H1 (cell line): ENCODE results near the gene PRKAR1B. TPM values are rescaled to one million over a fixed set of nuclear protein-coding genes. Genes with fewer than 3 reads are reported as not detected.

ENCODE experiments used
- CTCF ChIA-PET: fragments of 300-600 bp; sonication (Branson Sonifier 250); formaldehyde crosslinking; loops from one replicate; lab custom pipeline; 2021; ENCODE audit not compliant: partially characterized antibody; lab: Charles Lee
- POLR2A ChIA-PET: fragments of 300-600 bp; sonication (Branson Sonifier 250); formaldehyde crosslinking; loops from one replicate; lab custom pipeline; 2021; ENCODE audit warnings: inconsistent platforms; ENCODE audit not compliant: partially characterized antibody; lab: Charles Lee
- DNase-seq, 2 experiments: peaks; one replicate each; pipeline versions ENCODE4 v3.0.0 to v3.0.0-alpha.2; 2010 to 2022; ENCODE audit warnings: low spot score in 2 of 2, low read depth in 1 of 2, mixed read lengths in 1 of 2
- FAIRE-seq: peaks from 2 replicates; lab custom pipeline; 2011; peaks lifted over from hg19 to GRCh38; lab: Jason Lieb, UNC
- H2AFZ ChIP-seq: 2 replicates; pipeline ENCODE4 v1.8.1; 2012; ENCODE audit warnings: low read length, inconsistent platforms
- H2AK5ac ChIP-seq: 2 replicates; pipeline ENCODE4 v1.6.1; 2013; ENCODE audit warnings: low read depth, low read length
- H2BK120ac ChIP-seq: replicated peaks from 2 replicates; pipeline ENCODE3; 2013; ENCODE audit warnings: low read depth, low read length, inconsistent platforms
- H2BK12ac ChIP-seq: 2 replicates; pipeline ENCODE4 v1.6.1; 2013; ENCODE audit warnings: low read depth, low read length
- H2BK15ac ChIP-seq: 2 replicates; pipeline ENCODE4 v1.6.1; 2013; ENCODE audit warnings: low read length
- H2BK20ac ChIP-seq: 2 replicates; pipeline ENCODE4 v1.6.1; 2013; ENCODE audit warnings: low read length
- H2BK5ac ChIP-seq: 2 replicates; pipeline ENCODE4 v1.6.1; 2013; ENCODE audit warnings: low read depth, low read length
- H3K14ac ChIP-seq: 2 replicates; pipeline ENCODE4 v1.6.1; 2013; ENCODE audit warnings: inconsistent platforms; ENCODE audit not compliant: insufficient read length
- H3K18ac ChIP-seq: 2 replicates; pipeline ENCODE4 v1.6.1; 2013; ENCODE audit warnings: low read length; ENCODE audit errors: extremely low read depth
- H3K23ac ChIP-seq: 2 replicates; pipeline ENCODE4 v1.6.1; 2013; ENCODE audit warnings: inconsistent platforms; ENCODE audit not compliant: insufficient read length
- H3K23me2 ChIP-seq: 2 replicates; pipeline ENCODE4 v1.6.1; 2013; ENCODE audit warnings: low read depth, low read length
- H3K27ac ChIP-seq: 2 replicates; pipeline ENCODE4 v1.6.1; 2011; ENCODE audit warnings: low read depth, low read length, inconsistent platforms
- H3K27me3 ChIP-seq, 4 experiments: replicated peaks in 1 of 4; 1 replicate in 1 of 4; 2 replicates in 3 of 4; pipeline versions ENCODE4 v1.6.1 to v1.8.1; 2011 to 2013; ENCODE audit warnings: low read length in 3 of 4, mild to moderate bottlenecking in 3 of 4, inconsistent platforms in 2 of 4, mixed read lengths in 2 of 4, moderate library complexity in 1 of 4; ENCODE audit not compliant: control insufficient read depth in 3 of 4, insufficient read depth in 3 of 4; ENCODE audit errors: extremely low read depth in 1 of 4
- H3K36me3 ChIP-seq, 4 experiments: 2 replicates each; pipeline versions ENCODE4 v1.6.1 to v1.8.1; 2011 to 2013; ENCODE audit warnings: mild to moderate bottlenecking in 4 of 4, low read length in 3 of 4, moderate library complexity in 2 of 4, control low read depth in 1 of 4, inconsistent platforms in 1 of 4; ENCODE audit not compliant: insufficient read depth in 4 of 4, control insufficient read depth in 2 of 4
- H3K4ac ChIP-seq: replicated peaks from 2 replicates; pipeline ENCODE3; 2013; ENCODE audit warnings: low read length, low read depth, mixed read lengths, inconsistent platforms; ENCODE audit not compliant: insufficient read length
- H3K4me1 ChIP-seq, 4 experiments: replicated peaks in 1 of 4; 1 replicate in 1 of 4; 2 replicates in 3 of 4; pipeline versions ENCODE4 v1.6.1 to v1.8.1; 2011 to 2013; ENCODE audit warnings: low read length in 3 of 4, inconsistent platforms in 2 of 4, mixed read lengths in 1 of 4; ENCODE audit not compliant: insufficient read depth in 4 of 4, control insufficient read depth in 3 of 4
- H3K4me2 ChIP-seq, 2 experiments: 2 replicates each; pipeline versions ENCODE4 v1.6.1 to v1.8.1; 2011 to 2013; ENCODE audit warnings: low read depth in 2 of 2, low read length in 2 of 2, control low read depth in 1 of 2, inconsistent platforms in 1 of 2, mild to moderate bottlenecking in 1 of 2; ENCODE audit not compliant: insufficient read depth in 1 of 2
- H3K4me3 ChIP-seq, 4 experiments: fragments of 200-600, 300-600 bp in 1 of 4; sonication (generic), shearing (Covaris generic), sonication (Bioruptor Twin) in 1 of 4; 2 replicates each; pipeline versions ENCODE4 v1.5.1 to v1.8.1; 2011 to 2016; ENCODE audit warnings: low read length in 4 of 4, low read depth in 3 of 4, control low read depth in 2 of 4, inconsistent platforms in 2 of 4, mild to moderate bottlenecking in 2 of 4, mixed read lengths in 1 of 4, moderate library complexity in 1 of 4; ENCODE audit not compliant: insufficient read depth in 2 of 4; ENCODE audit errors: extremely low read depth in 1 of 4
- H3K56ac ChIP-seq: replicated peaks from 2 replicates; pipeline ENCODE3; 2013; ENCODE audit warnings: low read depth, mild to moderate bottlenecking, mixed read lengths, low read length, inconsistent platforms; ENCODE audit not compliant: insufficient read length
- H3K79me1 ChIP-seq: 2 replicates; pipeline ENCODE4 v1.6.1; 2013; ENCODE audit warnings: low read depth, low read length, control low read depth
- H3K79me2 ChIP-seq, 2 experiments: 2 replicates each; pipeline versions ENCODE4 v1.6.1 to v1.8.1; 2012 to 2013; ENCODE audit warnings: low read length in 2 of 2, mild to moderate bottlenecking in 2 of 2, inconsistent platforms in 1 of 2; ENCODE audit not compliant: insufficient read depth in 2 of 2, control insufficient read depth in 1 of 2
- H3K9ac ChIP-seq, 4 experiments: replicated peaks in 1 of 4; 1 replicate in 1 of 4; 2 replicates in 3 of 4; pipeline versions ENCODE4 v1.6.1 to v1.8.1; 2011 to 2013; ENCODE audit warnings: low read depth in 3 of 4, low read length in 3 of 4, control low read depth in 2 of 4, mild to moderate bottlenecking in 2 of 4, moderate library complexity in 2 of 4, inconsistent platforms in 1 of 4; ENCODE audit errors: extremely low read depth in 1 of 4
- H3K9me3 ChIP-seq, 2 experiments: 2 replicates each; pipeline versions ENCODE4 v1.6.1 to v1.8.1; 2012 to 2013; ENCODE audit warnings: mild to moderate bottlenecking in 2 of 2, moderate library complexity in 2 of 2, control low read depth in 1 of 2, inconsistent platforms in 1 of 2, low read depth in 1 of 2, low read length in 1 of 2, mixed read lengths in 1 of 2; ENCODE audit not compliant: insufficient read depth in 2 of 2
- H4K20me1 ChIP-seq, 2 experiments: replicated peaks in 1 of 2; 2 replicates each; pipeline versions ENCODE3 to v1.8.1; 2011 to 2013; ENCODE audit warnings: inconsistent platforms in 2 of 2, low read length in 2 of 2, mild to moderate bottlenecking in 1 of 2; ENCODE audit not compliant: insufficient read depth in 2 of 2, control insufficient read depth in 1 of 2
- H4K5ac ChIP-seq: 2 replicates; pipeline ENCODE4 v1.6.1; 2013; ENCODE audit warnings: low read length, low read depth, mixed read lengths, inconsistent platforms; ENCODE audit not compliant: insufficient read length
- H4K8ac ChIP-seq: 2 replicates; pipeline ENCODE4 v1.8.0; 2013; ENCODE audit warnings: mild to moderate bottlenecking, moderate library complexity, low read length, inconsistent platforms; ENCODE audit not compliant: insufficient read depth; ENCODE audit errors: extremely low read depth
- H4K91ac ChIP-seq: replicated peaks from 2 replicates; pipeline ENCODE3; 2013; ENCODE audit warnings: low read length, mixed read lengths, inconsistent platforms; ENCODE audit not compliant: insufficient read length
- ASH2L ChIP-seq: fragments of 200-600, 300-600 bp; sonication (generic); IDR thresholded peaks from one replicate; pipeline ENCODE4 v1.7.1; 2017; ENCODE audit warnings: low read length
- HDAC6 ChIP-seq: IDR thresholded peaks from one replicate; pipeline ENCODE4 v1.7.1; 2012; ENCODE audit warnings: low read depth, mild to moderate bottlenecking, inconsistent platforms, low read length, moderate library complexity
- JUND ChIP-seq: IDR thresholded peaks from 2 replicates; pipeline ENCODE4 v1.6.1; 2011; ENCODE audit warnings: mild to moderate bottlenecking, improper control_type of control experiment, low read length
- RFX5 ChIP-seq: IDR thresholded peaks from 2 replicates; pipeline ENCODE4 v1.6.1; 2011; ENCODE audit warnings: low read depth, low read length, improper control_type of control experiment, borderline replicate concordance
- RNF2 ChIP-seq: fragments of 200-900, 300-1000 bp; sonication (generic); IDR thresholded peaks from 2 replicates; pipeline ENCODE4 v1.7.1; 2016; ENCODE audit warnings: borderline replicate concordance, low read depth, mild to moderate bottlenecking, antibody characterized with exemption, low read length; ENCODE audit not compliant: poor library complexity, severe bottlenecking; ENCODE audit errors: missing control alignments
- SIRT6 ChIP-seq: IDR thresholded peaks from one replicate; pipeline ENCODE4 v1.7.1; 2012; ENCODE audit warnings: low read length, inconsistent platforms
- SIX5 ChIP-seq: IDR thresholded peaks from 2 replicates; pipeline ENCODE4 v1.6.1; 2011; ENCODE audit warnings: mild to moderate bottlenecking, low read depth, low read length
- SP1 ChIP-seq: IDR thresholded peaks from 2 replicates; pipeline ENCODE4 v1.6.1; 2011; ENCODE audit warnings: low read depth, low read length
- TBP ChIP-seq: IDR thresholded peaks from 2 replicates; pipeline ENCODE4 v1.6.1; 2011; ENCODE audit warnings: low read depth, low read length, improper control_type of control experiment
- WGBS, 2 experiments: shearing (Covaris generic) in 1 of 2; methylation state at CpG; one replicate each; pipeline versions ENCODE4 v1.1.6 to v1.1.7; 2013 to 2015; ENCODE audit warnings: low lambda C conversion rate in 2 of 2, mixed read lengths in 2 of 2, inconsistent platforms in 1 of 2, low coverage in 1 of 2, missing lambda C conversion rate in 1 of 2; ENCODE audit not compliant: insufficient replicate concordance in 2 of 2, insufficient coverage in 1 of 2, insufficient read length in 1 of 2; ENCODE audit errors: extremely low coverage in 1 of 2, missing lambda C conversion rate in 1 of 2; 5-methylcytosine and 5-hydroxymethylcytosine counted together
- polyA plus RNA-seq, 7 experiments: library from polyadenylated mRNA; depleted of rRNA in 3 of 7; stranded (reverse) in 5 of 7; unstranded in 2 of 7; fragments of >200 nt in 5 of 7; fragments of 200-250 nt in 2 of 7; gene quantifications; 1 replicate in 5 of 7; 2 replicates in 1 of 7; 4 replicates in 1 of 7; pipeline versions ENCODE4 v1.2.1 to v1.2.3, GENCODE V29; 2011 to 2013; ENCODE audit warnings: missing spikeins in 2 of 7, mixed read lengths in 2 of 7
- total RNA-seq: library from RNA; stranded (reverse); fragmentation: NEBNext Ultra II Directional; extraction: Animal tissue kit (Norgen Biotek cat#: 25700); gene quantifications from 2 replicates; pipeline ENCODE4 v1.2.1, GENCODE V29; 2021
- TF ChIP-seq, protein P1 (sequence below), 3 experiments: IDR thresholded peaks; 1 replicate in 2 of 3; 2 replicates in 1 of 3; pipeline versions ENCODE4 v1.5.1 to v1.6.1; 2011; ENCODE audit warnings: low read length in 3 of 3, mild to moderate bottlenecking in 3 of 3, inconsistent platforms in 2 of 3, low read depth in 1 of 3, moderate library complexity in 1 of 3; ENCODE audit not compliant: insufficient read depth in 1 of 3; ENCODE audit errors: control extremely low read depth in 1 of 3

The PRKAR1B gene
- total and polyA plus RNA-seq, 2 of the 8 experiments (the other 6 are each of a cell fraction or from before 2014, with no cell fraction given) = 12.3 to 55.7 TPM

DNA sequence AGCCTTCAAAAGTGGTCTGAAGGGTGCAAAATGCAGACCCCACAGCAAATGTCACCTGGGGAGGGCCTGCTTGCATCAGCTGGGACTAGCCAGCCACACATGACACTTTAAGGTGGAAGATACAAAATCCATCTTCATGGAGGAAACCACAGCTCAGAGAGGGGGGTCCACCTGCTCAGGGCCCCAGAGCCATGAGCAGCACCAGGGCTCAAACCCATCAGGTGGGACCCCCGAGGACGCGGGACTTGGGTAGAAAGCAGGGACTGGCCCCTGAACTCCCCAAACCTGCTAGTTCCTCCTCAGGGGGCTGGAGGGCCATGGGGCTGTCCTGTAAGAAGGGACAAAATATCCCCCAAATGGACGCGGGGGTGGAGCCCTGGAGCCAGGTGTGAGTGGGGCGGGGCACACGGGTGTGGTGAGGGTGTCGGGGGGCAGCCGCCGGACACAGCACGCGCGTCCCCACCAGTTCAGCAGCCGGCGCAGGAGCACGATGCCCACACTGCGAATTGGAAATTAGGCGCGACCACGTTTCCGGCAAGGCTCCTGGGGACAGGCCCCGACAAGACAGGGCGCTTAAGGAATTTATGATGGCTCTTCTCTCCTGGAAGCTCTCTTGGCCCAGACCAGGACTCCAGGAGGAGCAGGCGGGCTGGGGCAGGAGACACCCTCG, 215.5 kb downstream of the PRKAR1B start:
- H3K27ac ChIP-seq = 0 out of 2 replicates have a peak overlapping the region, but pooled peaks have one; percentile 15
- H2BK120ac ChIP-seq = no peak overlapping the region
- H3K23ac ChIP-seq = no peak overlapping the region
- H3K4ac ChIP-seq = no peak overlapping the region
- peaks cover 0 to 44% of the 10 kb centered on the region in 2 experiments; a peak in 3 of 4 replicates for H3K79me2 ChIP-seq
- DNase-seq (no peak), FAIRE-seq (no peak)
- H3K4me2 ChIP-seq = no peak overlapping the region
- no peak overlapping the region for H3K9ac ChIP-seq
- no peaks in the 10 kb centered on the region; the same call in none of the 2 replicates for H3K79me1 ChIP-seq
- H3K27me3 ChIP-seq = no peaks in the 10 kb centered on the region
- H3K4me3 ChIP-seq = no peak overlapping the region
- H2BK20ac ChIP-seq = no peak overlapping the region
- peak overlapping the region; percentile 28; the same call in 1 of the 2 replicates for H4K8ac ChIP-seq
- H3K36me3 ChIP-seq = peaks cover 0 to 17% (median 6%) of the 10 kb centered on the region in 4 experiments; a peak in 6 of 8 replicates
- H2BK15ac ChIP-seq = no peak overlapping the region
- H3K4me1 ChIP-seq = peaks cover 6 to 35% (median 15%) of the 10 kb centered on the region in 4 experiments
- POLR2A ChIA-PET = interaction anchor here (1.4 kb wide), 1 partner anchor 76 kb away, joined by 3 read pairs; no protein-coding TSS in a partner anchor
- H2BK12ac ChIP-seq = no peak overlapping the region
- H3K14ac ChIP-seq = no peak overlapping the region
- no peaks in the 10 kb centered on the region for H3K9me3 ChIP-seq
- no peak overlapping the region for H2AK5ac ChIP-seq
- peaks cover 7 to 14% of the 10 kb centered on the region in 2 experiments for H4K20me1 ChIP-seq
- no peak overlapping the region for H4K5ac ChIP-seq
- WGBS, 2 experiments = 94% methylated on average over 8 of the region's 25 CpGs; no CpG with 5 or more reads in 1 of the 2 experiments
- CTCF ChIA-PET = no interaction called here
- H2BK5ac ChIP-seq = 0 out of 2 replicates have a peak overlapping the region, but pooled peaks have one; percentile 60
- H3K56ac ChIP-seq = no peak overlapping the region
- H4K91ac ChIP-seq = peak overlapping the region; percentile 79
- H3K18ac ChIP-seq = no peak overlapping the region
- H3K23me2 ChIP-seq = no peaks in the 10 kb centered on the region; the same call in 1 of the 2 replicates
- H2AFZ ChIP-seq = no peak overlapping the region
- TF ChIP-seq TBP (no peak), SIRT6 (no peak), SP1 (no peak), HDAC6 (no peak), SIX5 (no peak), RFX5 (no peak), ASH2L (no peak), RNF2 (no peak), JUND (no peak)
- TF ChIP-seq, protein P1, sequence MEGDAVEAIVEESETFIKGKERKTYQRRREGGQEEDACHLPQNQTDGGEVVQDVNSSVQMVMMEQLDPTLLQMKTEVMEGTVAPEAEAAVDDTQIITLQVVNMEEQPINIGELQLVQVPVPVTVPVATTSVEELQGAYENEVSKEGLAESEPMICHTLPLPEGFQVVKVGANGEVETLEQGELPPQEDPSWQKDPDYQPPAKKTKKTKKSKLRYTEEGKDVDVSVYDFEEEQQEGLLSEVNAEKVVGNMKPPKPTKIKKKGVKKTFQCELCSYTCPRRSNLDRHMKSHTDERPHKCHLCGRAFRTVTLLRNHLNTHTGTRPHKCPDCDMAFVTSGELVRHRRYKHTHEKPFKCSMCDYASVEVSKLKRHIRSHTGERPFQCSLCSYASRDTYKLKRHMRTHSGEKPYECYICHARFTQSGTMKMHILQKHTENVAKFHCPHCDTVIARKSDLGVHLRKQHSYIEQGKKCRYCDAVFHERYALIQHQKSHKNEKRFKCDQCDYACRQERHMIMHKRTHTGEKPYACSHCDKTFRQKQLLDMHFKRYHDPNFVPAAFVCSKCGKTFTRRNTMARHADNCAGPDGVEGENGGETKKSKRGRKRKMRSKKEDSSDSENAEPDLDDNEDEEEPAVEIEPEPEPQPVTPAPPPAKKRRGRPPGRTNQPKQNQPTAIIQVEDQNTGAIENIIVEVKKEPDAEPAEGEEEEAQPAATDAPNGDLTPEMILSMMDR (IDR thresholded peaks at IDR 0.05; ENCODE audit: control extremely low read depth in 1 of 3, insufficient read depth in 1 of 3, low read depth in 1 of 3, low read length in 3 of 3) = no peak
